Activated CD8-positive, alpha-beta T cell treated with anti-CD3 and anti-CD28 coated beads for 36 hours (primary cell): ENCODE measurements around the gene ORAI1. TPM values are rescaled to one million over a fixed set of nuclear protein-coding genes. Genes with fewer than 3 reads are reported as not detected.

ENCODE experiments used
- ATAC-seq: fragments of 200-7000 bp; cut with Tn5 transposase; one replicate; pipeline ENCODE4 v1.10.0; 2021; ENCODE audit warnings: mild to moderate bottlenecking, moderate library complexity
- CTCF ChIA-PET: fragments of 350-600 bp; sonication (Branson Sonifier 250); formaldehyde crosslinking; loops from one replicate; lab custom pipeline; 2021; ENCODE audit warnings: antibody characterized with exemption; lab: Charles Lee
- POLR2A ChIA-PET: fragments of 350-600 bp; sonication (Branson Sonifier 250); formaldehyde crosslinking; loops from one replicate; lab custom pipeline; 2021; ENCODE audit warnings: antibody characterized with exemption; lab: Charles Lee
- DNase-seq: peaks from one replicate; pipeline ENCODE4 v3.0.0-alpha.2; 2020
- H3K27ac Mint-ChIP-seq: one replicate; pipeline ENCODE4 v1.8.0; 2021; ENCODE audit warnings: mild to moderate bottlenecking, mixed read lengths
- H3K27me3 Mint-ChIP-seq: one replicate; pipeline ENCODE4 v1.8.0; 2021; ENCODE audit warnings: mixed read lengths
- H3K36me3 Mint-ChIP-seq: one replicate; pipeline ENCODE4 v1.8.0; 2021; ENCODE audit warnings: low read depth, mixed read lengths
- H3K4me1 Mint-ChIP-seq: one replicate; pipeline ENCODE4 v1.8.0; 2021; ENCODE audit warnings: low read depth, mixed read lengths
- H3K4me3 Mint-ChIP-seq: one replicate; pipeline ENCODE4 v1.8.0; 2021; ENCODE audit warnings: mild to moderate bottlenecking, moderate library complexity, mixed read lengths
- H3K9me3 Mint-ChIP-seq: one replicate; pipeline ENCODE4 v1.8.0; 2021; ENCODE audit warnings: mixed read lengths
- CTCF ChIP-seq: fragments of 200-600 bp; IDR thresholded peaks from one replicate; pipeline ENCODE4 v1.8.0; 2022; ENCODE audit warnings: antibody characterized with exemption, mild to moderate bottlenecking
- intact Hi-C: fragments of 100-400 bp; cut with micrococcal nuclease; formaldehyde crosslinking; loops from one replicate; pipeline ENCODE4 v1.10.0; 2022
- total RNA-seq, 2 experiments: library from RNA; stranded (reverse); gene quantifications; one replicate each; pipeline ENCODE4 v1.2.3, GENCODE V29; 2021

The ORAI1 gene
- total RNA-seq, 2 experiments from 2014 or later: 37.0 to 38.1 TPM

DNA sequence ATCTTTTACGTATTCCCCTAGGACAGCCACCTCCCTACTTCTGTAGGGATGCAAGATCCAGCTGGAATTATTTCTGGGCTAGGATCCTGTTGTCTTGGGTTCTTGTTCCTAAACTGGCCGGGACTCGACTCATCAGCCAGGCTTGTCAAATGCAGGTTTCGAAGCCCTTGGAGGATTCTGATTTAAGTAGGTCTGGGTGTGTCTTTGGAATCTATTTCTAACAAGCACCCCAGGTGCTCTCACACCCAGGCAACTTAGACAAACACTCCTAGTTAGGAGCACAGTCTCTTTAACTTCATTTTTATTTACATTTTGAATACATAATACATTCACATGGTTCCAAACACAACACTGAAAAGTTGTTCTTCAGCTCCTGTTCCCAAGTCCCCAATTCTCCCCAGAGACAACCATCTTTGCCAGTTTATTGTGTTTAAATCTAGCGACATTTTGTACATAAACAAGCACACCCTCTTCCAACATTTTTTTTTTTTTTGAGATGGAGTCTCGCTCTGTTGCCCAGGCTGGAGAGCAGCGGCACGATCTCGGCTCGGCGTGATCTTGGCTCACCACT lies 22.2 kb downstream of the ORAI1 start:
- ChIA-PET CTCF (interaction anchor here (0.8 to 1.6 kb wide), 5 partner anchors 11 to 154 kb away, joined by 3 to 6 read pairs (median 3); no protein-coding TSS in a partner anchor), POLR2A (interaction anchor here (0.6 to 1.7 kb wide), 3 partner anchors 10 to 23 kb away, joined by 3 to 13 read pairs (median 5); no protein-coding TSS in a partner anchor)
- ATAC-seq (no peak), DNase-seq (no peak)
- Mint-ChIP-seq H3K4me1 (peaks cover 17% of the 10 kb centered on the region), H3K9me3 (no peaks in the 10 kb centered on the region), H3K27ac (no peak overlapping the region), H3K27me3 (no peaks in the 10 kb centered on the region), H3K4me3 (no peak overlapping the region), H3K36me3 (peaks cover 10% of the 10 kb centered on the region)
- intact Hi-C loops: no loop called here
- TF ChIP-seq CTCF: no peak

DNA sequence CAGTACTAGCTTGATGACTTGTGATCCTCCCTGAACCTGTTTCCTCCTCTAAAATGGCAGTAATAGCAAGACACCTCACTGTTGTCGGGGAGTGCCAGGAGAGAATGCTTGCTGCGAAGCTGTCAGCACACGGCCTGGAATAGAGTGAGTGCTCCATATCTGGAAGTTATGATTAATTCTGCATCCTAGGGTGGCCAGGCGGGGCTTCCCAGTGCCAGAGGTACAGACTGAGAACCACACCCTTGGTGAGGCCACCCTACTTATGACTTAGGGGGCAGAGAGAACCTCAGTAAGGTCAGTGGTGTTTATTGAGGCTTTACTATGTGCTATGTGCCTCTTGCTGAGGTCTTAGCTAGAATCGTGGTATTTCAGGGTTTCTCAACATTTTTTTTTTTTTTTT lies 23.0 kb downstream of the ORAI1 start:
- peak overlapping the region; percentile 58 for H3K27ac Mint-ChIP-seq
- peaks cover 24% of the 10 kb centered on the region for H3K4me1 Mint-ChIP-seq
- peaks cover 15% of the 10 kb centered on the region for H3K36me3 Mint-ChIP-seq
- POLR2A ChIA-PET: interaction anchor here (0.6 to 1.7 kb wide), 5 partner anchors 11 to 23 kb away, joined by 3 to 13 read pairs (median 4); no protein-coding TSS in a partner anchor
- peak; percentile 25 for ATAC-seq
- TF ChIP-seq CTCF: no peak
- intact Hi-C loops: no loop called here
- no peaks in the 10 kb centered on the region for H3K27me3 Mint-ChIP-seq
- CTCF ChIA-PET: interaction anchor here (1.3 to 1.6 kb wide), 3 partner anchors 12 to 155 kb away, joined by 3 to 6 read pairs (median 5); no protein-coding TSS in a partner anchor
- DNase-seq: no peak
- peaks cover 1% of the 10 kb centered on the region for H3K9me3 Mint-ChIP-seq
- no peak overlapping the region for H3K4me3 Mint-ChIP-seq

DNA sequence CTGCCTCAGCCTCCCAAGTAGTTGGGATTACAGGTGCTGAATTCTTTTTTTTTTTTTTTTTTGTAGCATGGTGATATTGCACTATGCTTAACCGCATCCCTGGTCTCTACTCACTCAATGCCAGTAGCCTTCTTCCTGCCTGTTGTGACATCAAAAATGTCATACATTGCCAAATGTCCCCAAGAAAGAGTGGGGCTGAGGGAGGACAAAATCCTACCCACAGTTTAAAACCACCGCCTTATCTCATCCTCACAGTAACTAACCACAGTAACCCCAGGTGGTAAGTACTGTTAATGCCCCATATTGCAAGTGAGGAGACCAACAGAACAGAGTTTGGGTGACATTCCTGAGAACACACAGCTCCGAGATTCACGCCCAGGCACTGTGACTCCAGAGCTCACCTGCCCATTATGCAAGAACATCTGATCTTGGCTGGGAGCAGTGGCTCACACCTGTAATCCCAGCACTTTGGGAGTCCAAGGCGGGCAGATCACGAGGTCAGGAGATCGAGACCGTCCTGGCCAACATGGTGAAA lies 23.6 kb downstream of the ORAI1 start:
- Mint-ChIP-seq H3K4me3 (no peak overlapping the region), H3K27me3 (no peaks in the 10 kb centered on the region), H3K9me3 (peaks cover 1% of the 10 kb centered on the region), H3K4me1 (peaks cover 26% of the 10 kb centered on the region), H3K36me3 (peaks cover 16% of the 10 kb centered on the region), H3K27ac (peak overlapping the region; percentile 47)
- no peak for TF ChIP-seq CTCF
- ATAC-seq (peak; percentile 77), DNase-seq (peak; percentile 44)
- POLR2A ChIA-PET: interaction anchor here (0.6 to 1.3 kb wide), 3 partner anchors 11 to 22 kb away, joined by 3 to 4 read pairs (median 3); no protein-coding TSS in a partner anchor
- CTCF ChIA-PET: interaction anchor here (1.6 to 2.1 kb wide), 2 partner anchors 22 to 32 kb away, joined by 6 to 8 read pairs; no protein-coding TSS in a partner anchor
- intact Hi-C loops: no loop called here

DNA sequence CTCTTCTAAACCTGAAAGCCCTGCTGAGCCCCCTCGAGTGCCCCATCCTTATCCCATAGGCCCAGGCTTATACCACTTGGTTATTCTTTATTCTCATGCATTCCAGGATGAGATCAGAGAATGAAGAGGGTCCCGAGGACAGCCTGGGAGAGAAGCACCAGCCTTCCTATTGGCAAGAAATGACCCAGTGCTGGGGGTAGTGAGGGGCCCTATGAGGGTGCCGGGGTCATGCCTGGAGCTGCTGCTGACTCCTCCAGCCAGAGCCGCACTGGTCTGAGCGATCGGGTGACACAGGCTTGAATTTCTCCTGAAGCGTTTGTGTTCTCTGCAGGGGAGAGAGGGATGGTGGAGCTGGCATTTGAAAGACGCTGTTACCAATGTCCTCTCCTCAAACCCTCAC lies 25.0 kb downstream of the ORAI1 start:
- ChIA-PET CTCF (interaction anchor here (2.1 kb wide), 1 partner anchor 31 kb away, joined by 8 read pairs; no protein-coding TSS in a partner anchor), POLR2A (interaction anchor here (0.6 to 1.1 kb wide), 5 partner anchors 12 to 229 kb away, joined by 3 to 5 read pairs (median 3); partner anchors contain the start of gene ORAI1)
- H3K9me3 Mint-ChIP-seq: peaks cover 1% of the 10 kb centered on the region
- H3K4me3 Mint-ChIP-seq: no peak overlapping the region
- TF ChIP-seq CTCF: no peak
- no peaks in the 10 kb centered on the region for H3K27me3 Mint-ChIP-seq
- DNase-seq (no peak), ATAC-seq (no peak)
- peaks cover 29% of the 10 kb centered on the region for H3K4me1 Mint-ChIP-seq
- intact Hi-C loops: no loop called here
- peaks cover 19% of the 10 kb centered on the region for H3K36me3 Mint-ChIP-seq
- no peak overlapping the region for H3K27ac Mint-ChIP-seq
